GM19455 (cell line): ENCODE data around the gene TMEM186.
"Not testable (repeated sequence)": the region's sequence is repeated elsewhere in the genome, so short reads cannot be mapped to it uniquely, and the experiment has no call there.

Source experiments
- ATAC-seq: cut with Tn5 transposase; IDR thresholded peaks from one replicate; pipeline ENCODE4 v1.9.1; 2021; ENCODE audit not compliant: unreplicated experiment

The TMEM186 gene

DNA sequence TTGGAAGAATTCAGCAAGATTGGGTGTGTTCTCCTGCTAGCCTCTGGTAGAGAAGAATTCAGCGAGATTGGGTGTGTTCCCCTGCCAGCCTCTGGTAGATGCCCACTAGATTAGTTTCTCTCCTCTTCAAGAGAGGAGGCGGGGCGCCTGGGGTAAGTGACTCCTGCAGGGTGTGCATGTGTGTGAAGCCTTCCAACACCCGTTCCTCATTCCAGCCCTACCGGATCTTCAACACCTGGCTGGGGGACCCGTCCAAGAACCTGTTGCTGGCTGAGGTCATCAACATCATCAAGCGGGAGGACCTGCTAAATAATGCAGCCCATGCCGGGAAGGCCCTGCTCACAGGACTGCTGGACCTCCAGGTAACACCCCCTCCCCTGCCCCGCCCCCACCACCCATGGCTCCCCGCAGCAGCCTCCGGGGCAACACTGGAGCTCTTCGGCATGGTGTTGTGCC, 21.3 kb downstream of the TMEM186 start:
- no peak for ATAC-seq

- no peak for ATAC-seq
Observed at GRCh38 chr16:8775359-8775758, 22.1 kb downstream of the TMEM186 start.

GRCh38 chr16:8774208-8774607, 23.2 kb downstream of the TMEM186 start:
- ATAC-seq, result no peak

- ATAC-seq, result no peak
Observed at GRCh38 chr16:8773537-8773936, 23.9 kb downstream of the TMEM186 start.

DNA sequence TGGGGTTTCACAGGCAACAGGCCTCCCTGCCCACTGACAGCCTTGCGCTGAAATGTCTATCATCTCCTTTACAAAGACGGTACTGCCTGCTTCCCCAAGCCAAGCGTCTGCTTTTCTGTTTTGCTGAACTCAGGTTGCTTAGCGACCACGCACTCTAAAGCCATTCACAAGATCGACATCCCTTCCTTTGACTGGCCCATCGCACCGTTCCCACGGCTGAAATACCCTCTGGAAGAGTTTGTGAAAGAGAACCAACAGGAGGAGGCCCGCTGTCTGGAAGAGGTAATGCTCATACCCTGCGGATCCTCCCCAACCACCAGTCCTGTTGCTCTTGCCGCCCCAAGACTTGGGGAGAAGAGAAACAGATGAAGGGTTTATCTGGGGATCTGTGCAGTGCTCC, 28.7 kb downstream of the TMEM186 start:
- ATAC-seq, result no peak

DNA sequence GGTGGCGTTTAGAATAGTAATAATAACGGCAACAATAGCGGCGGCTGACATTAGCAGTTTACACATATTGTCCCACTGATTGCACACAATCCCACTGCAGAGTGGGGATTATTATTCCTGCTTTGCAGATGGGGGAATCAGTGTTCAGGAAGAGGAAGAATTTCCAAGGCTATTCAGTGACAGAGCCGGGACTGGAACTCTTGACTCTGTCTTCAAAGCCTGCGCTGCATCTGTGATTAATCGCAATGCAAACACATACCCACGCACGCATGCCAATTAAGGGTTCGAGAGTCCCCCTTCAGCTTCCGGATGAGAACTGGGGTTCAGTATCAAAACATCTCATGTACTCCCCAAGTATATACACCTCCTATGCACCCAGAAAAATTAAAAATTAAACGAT, 29.2 kb downstream of the TMEM186 start:
- no peak for ATAC-seq

DNA sequence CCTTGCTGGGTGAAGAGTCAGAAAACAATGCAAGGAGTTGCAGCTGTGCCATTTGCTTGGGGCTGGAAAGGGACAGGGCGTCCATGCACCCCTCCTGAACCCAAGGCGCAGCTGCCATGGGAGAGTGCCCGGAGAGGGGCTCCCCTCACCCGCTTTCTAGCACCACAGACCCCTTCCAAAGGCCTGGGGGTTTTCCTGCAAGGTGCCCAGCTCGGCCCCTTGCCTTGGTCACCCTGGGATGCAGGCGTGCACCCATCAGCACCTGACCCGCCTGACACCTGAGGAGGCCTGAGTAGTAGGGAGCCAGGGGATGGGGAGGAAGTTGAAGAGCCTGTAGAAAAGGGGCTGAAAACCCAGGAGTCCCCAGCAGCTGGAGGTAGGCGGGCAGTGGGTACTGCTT, 30.3 kb downstream of the TMEM186 start:
- no peak for ATAC-seq

- ATAC-seq, result no peak
Observed at GRCh38 chr16:8764525-8765250, 32.8 kb downstream of the TMEM186 start.

GRCh38 chr16:8763899-8764298, 33.5 kb downstream of the TMEM186 start:
- ATAC-seq, result no peak

DNA sequence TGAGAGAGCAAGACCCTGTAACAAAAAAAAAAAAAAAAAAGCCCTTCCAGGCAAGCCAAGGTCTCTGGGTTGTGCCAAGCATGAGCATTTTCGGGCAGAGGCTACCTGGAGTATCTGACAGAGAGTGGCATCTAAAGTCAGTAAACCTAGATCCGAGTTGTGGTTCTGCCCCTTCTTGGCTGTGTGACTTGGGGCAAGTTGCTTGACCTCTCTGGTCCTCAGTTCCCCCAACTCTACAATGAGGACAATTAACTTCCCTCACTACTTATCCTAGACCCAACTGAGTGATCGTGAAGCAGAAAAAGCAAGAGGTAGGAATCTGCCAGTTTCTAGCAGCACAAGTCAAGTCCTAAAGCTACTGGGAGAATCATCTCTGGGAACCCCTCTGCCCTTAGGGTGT, 34.4 kb downstream of the TMEM186 start:
- ATAC-seq, result no peak

GRCh38 chr16:8762254-8762653, 35.2 kb downstream of the TMEM186 start:
- ATAC-seq, result no peak

DNA sequence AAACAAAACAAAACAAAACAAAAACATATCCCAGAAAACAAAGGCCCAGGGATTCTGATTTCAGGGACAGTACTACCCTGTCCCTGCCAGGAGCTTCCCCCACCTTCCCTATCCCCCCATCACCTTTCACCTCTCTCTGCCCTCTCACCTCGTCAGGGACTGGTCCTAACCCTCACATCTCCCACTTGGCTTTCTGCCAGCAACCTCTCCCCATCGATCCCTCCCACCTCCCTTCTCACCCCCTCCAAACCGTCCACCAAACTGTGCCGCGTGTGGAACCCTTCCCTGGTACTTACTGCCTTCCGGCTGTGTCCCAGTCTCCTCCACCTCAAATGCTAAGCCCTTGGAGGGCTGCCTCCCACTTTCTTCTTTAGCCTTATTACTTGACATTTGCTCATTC, 36.4 kb downstream of the TMEM186 start:
- ATAC-seq, result no peak

- ATAC-seq, result no peak
Observed at GRCh38 chr16:8760021-8760420, 37.4 kb downstream of the TMEM186 start.

GRCh38 chr16:8758022-8758421, 39.4 kb downstream of the TMEM186 start:
- ATAC-seq, result no peak

DNA sequence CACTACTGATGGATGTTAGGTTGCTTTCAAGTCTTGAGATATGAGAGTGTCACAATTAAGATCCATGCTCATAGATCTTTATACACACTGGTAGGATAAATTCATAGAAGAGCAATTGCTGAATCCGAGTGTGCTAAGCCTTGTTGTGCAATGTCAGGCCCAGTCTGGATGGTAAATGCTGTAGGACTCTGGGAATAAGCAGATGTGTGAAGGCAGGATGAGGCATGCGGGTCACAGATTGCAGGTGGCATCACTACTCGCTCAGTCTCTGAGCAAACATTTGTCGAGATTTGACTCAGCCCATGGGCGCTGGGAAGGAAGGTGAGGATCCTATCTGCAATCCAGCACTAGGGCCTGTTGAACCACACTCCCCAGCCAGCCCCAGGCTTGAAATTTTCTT, 40.7 kb downstream of the TMEM186 start:
- ATAC-seq, result no peak

DNA sequence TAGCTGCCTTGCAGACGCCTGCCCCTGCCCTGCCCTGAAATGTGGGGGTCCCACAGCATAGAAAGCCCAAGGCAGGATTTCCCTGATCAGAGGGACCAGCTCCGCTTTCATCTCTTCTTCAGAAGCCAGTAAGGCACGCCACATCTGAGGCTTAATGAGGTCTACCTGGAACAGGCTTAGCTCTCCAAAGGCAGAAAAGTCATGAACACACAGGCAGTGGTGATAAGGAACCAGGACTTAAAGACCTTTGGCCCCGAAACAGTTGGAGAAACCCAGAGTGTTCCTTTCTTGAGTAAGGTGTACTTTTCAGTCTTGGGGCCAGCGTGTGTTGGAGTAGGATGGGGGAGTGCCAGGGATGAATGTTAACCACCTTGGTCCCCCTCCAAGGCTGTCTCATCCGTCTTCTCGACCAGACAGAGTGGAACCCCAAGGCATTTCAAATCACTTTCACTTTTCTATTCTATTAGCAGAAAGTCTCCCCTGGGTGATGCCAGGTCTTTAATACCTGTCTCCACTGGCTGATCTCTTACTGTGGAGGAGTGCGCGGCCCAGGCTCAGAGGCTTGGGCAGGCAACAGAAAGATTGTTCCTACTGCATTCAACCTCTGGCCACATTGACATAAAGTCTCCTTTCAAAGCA, 43.9 kb downstream of the TMEM186 start:
- ATAC-seq, result no peak

GRCh38 chr16:8752706-8753105, 44.7 kb downstream of the TMEM186 start:
- no peak for ATAC-seq

GRCh38 chr16:8751481-8752311, 45.7 kb downstream of the TMEM186 start:
- ATAC-seq, result no peak

DNA sequence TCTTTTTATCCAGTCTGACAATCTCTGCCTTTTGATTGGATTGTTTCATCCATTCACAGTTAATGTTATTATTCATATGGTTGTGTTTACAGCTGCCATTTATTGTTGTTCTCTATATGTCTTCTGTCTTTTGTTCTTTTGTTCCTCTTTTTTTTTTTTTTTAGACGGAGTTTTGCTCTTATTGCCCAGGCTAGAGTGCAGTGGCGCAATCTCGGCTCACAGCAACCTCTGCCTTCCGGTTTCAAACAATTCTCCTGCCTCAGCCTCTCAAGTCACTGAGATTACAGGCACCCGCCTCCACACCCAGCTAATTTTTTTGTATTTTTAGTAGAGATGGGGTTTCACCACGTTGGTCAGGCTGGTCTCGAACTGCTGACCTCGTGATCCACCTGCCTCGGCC, 48.5 kb downstream of the TMEM186 start:
- not testable (repeated sequence) for ATAC-seq
